CD4-positive, alpha-beta T cell (primary cell): ENCODE results near the gene NR1I3. TPM values are rescaled to one million over a fixed set of nuclear protein-coding genes. Genes with fewer than 3 reads are reported as not detected.

Source experiments
- ATAC-seq: fragments of 200-7000 bp; cut with Tn5 transposase; one replicate; pipeline ENCODE4 v1.10.0; 2022; ENCODE audit warnings: mild to moderate bottlenecking; ENCODE audit not compliant: poor library complexity
- CTCF ChIA-PET: fragments of 350-600 bp; sonication (Branson Sonifier 250); formaldehyde crosslinking; loops from one replicate; lab custom pipeline; 2021; ENCODE audit warnings: antibody characterized with exemption, inconsistent platforms; lab: Charles Lee
- POLR2A ChIA-PET: fragments of 350-600 bp; sonication (Branson Sonifier 250); formaldehyde crosslinking; loops from one replicate; lab custom pipeline; 2021; ENCODE audit warnings: antibody characterized with exemption, inconsistent platforms; lab: Charles Lee
- DNase-seq, 14 experiments: peaks; one replicate each; pipeline ENCODE4 v3.0.0-alpha.2; 2013 to 2020; ENCODE audit warnings: mixed read lengths in 2 of 14
- H3K27ac ChIP-seq, 2 donors: one replicate each; pipeline versions ENCODE4 v1.5.1 to v1.7.0; 2013; ENCODE audit warnings: low read length in 2 of 2, low read depth in 1 of 2, mild to moderate bottlenecking in 1 of 2
- H3K27me3 ChIP-seq, 2 experiments: 1 replicate in 1 of 2; 2 replicates in 1 of 2; pipeline versions ENCODE4 v1.6.1 to v1.7.0; 2013; ENCODE audit warnings: low read length in 2 of 2, control low read depth in 1 of 2, mild to moderate bottlenecking in 1 of 2, moderate library complexity in 1 of 2; ENCODE audit not compliant: insufficient read depth in 2 of 2, control insufficient read depth in 1 of 2
- H3K36me3 ChIP-seq: one replicate; pipeline ENCODE4 v1.6.1; 2013; ENCODE audit warnings: low read length, control low read depth; ENCODE audit not compliant: insufficient read depth
- H3K4me1 ChIP-seq: one replicate; pipeline ENCODE4 v1.6.1; 2013; ENCODE audit warnings: low read length, control low read depth; ENCODE audit not compliant: insufficient read depth
- H3K4me3 ChIP-seq: one replicate; pipeline ENCODE4 v1.5.1; 2013; ENCODE audit warnings: mild to moderate bottlenecking, low read length, moderate library complexity
- H3K9me3 ChIP-seq, 2 experiments: 1 replicate in 1 of 2; 2 replicates in 1 of 2; pipeline versions ENCODE4 v1.6.1 to v1.7.0; 2013; ENCODE audit warnings: low read length in 2 of 2, mild to moderate bottlenecking in 2 of 2, control low read depth in 1 of 2, moderate library complexity in 1 of 2; ENCODE audit not compliant: control insufficient read depth in 1 of 2, insufficient read depth in 1 of 2
- H3K27ac Mint-ChIP-seq: one replicate; pipeline ENCODE4 v1.8.0; 2020; ENCODE audit warnings: mixed read lengths
- H3K27me3 Mint-ChIP-seq: one replicate; pipeline ENCODE4 v1.8.0; 2021; ENCODE audit warnings: mixed read lengths
- H3K36me3 Mint-ChIP-seq: one replicate; pipeline ENCODE4 v1.8.0; 2021; ENCODE audit warnings: low read depth, mixed read lengths
- H3K4me1 Mint-ChIP-seq: one replicate; pipeline ENCODE4 v1.8.0; 2021; ENCODE audit warnings: low read depth, mixed read lengths
- H3K4me3 Mint-ChIP-seq: one replicate; pipeline ENCODE4 v1.8.0; 2020; ENCODE audit warnings: mild to moderate bottlenecking, mixed read lengths
- H3K9me3 Mint-ChIP-seq: one replicate; pipeline ENCODE4 v1.8.0; 2020; ENCODE audit warnings: mixed read lengths
- CTCF ChIP-seq: fragments of 200-600 bp; IDR thresholded peaks from one replicate; pipeline ENCODE4 v1.8.0; 2022; ENCODE audit warnings: antibody characterized with exemption, mild to moderate bottlenecking
- intact Hi-C, 2 experiments: fragments of 100-400 bp; cut with DNase I in 1 of 2; cut with micrococcal nuclease in 1 of 2; formaldehyde crosslinking; loops; one replicate each; pipeline versions ENCODE4 v1.15.1 to v1.9.0; 2023 to 2025; cut with DNase I, micrococcal nuclease
- total RNA-seq, 174 experiments: library from RNA in 2 of 174; stranded (reverse) in 2 of 174; gene quantifications; one replicate each; pipeline ENCODE4 v1.2.3 and lab custom pipeline; 2021 to 2026

The NR1I3 gene
- total RNA-seq, 2 experiments from 2014 or later: not detected

GRCh38 chr1:161219078-161219892, 18.7 kb downstream of the NR1I3 start:
- Mint-ChIP-seq H3K36me3 (peaks cover 9% of the 10 kb centered on the region), H3K9me3 (no peaks in the 10 kb centered on the region), H3K27ac (peak overlapping the region; percentile 91), H3K4me3 (no peak overlapping the region), H3K27me3 (no peaks in the 10 kb centered on the region), H3K4me1 (peaks cover 55% of the 10 kb centered on the region)
- Histone ChIP-seq H3K27me3 (no peaks in the 10 kb centered on the region), H3K9me3 (no peaks in the 10 kb centered on the region), H3K4me3 (no peak overlapping the region), H3K27ac (no peak overlapping the region), H3K36me3 (peaks cover 6% of the 10 kb centered on the region), H3K4me1 (peaks cover 43% of the 10 kb centered on the region)
- TF ChIP-seq CTCF: no peak
- POLR2A ChIA-PET: interaction anchor here (2.6 kb wide), 1 partner anchor 17 kb away, joined by 22 read pairs; the partner anchor contains the start of gene NDUFS2
- CTCF ChIA-PET: interaction anchor here (1.5 kb wide), 1 partner anchor 8 kb away, joined by 3 read pairs; no protein-coding TSS in a partner anchor
- DNase-seq (no peak), ATAC-seq (no peak)
- intact Hi-C loops: no loop called here

- TF ChIP-seq CTCF: no peak
- POLR2A ChIA-PET: interaction anchor here (1.1 to 2.6 kb wide), 3 partner anchors 16 to 65 kb away, joined by 3 to 22 read pairs (median 3); partner anchors contain the start of genes NDUFS2, PPOX and UFC1
- Histone ChIP-seq H3K9me3 (no peaks in the 10 kb centered on the region), H3K4me3 (no peak overlapping the region), H3K36me3 (peaks cover 13% of the 10 kb centered on the region), H3K27me3 (no peaks in the 10 kb centered on the region), H3K4me1 (peaks cover 43% of the 10 kb centered on the region), H3K27ac (peak overlapping the region; percentile 26 to 37)
- peak overlapping the region; percentile 91 for H3K27ac Mint-ChIP-seq
- ATAC-seq: peak; percentile 44
- H3K27me3 Mint-ChIP-seq: no peaks in the 10 kb centered on the region
- peaks cover 17% of the 10 kb centered on the region for H3K36me3 Mint-ChIP-seq
- peak in 1 of 14 experiments; percentile 31 for DNase-seq
- peak overlapping the region; percentile 46 for H3K4me3 Mint-ChIP-seq
- peaks cover 50% of the 10 kb centered on the region for H3K4me1 Mint-ChIP-seq
- intact Hi-C loops: no loop called here
- no peaks in the 10 kb centered on the region for H3K9me3 Mint-ChIP-seq
- CTCF ChIA-PET: interaction anchor here (1.5 kb wide), 1 partner anchor 8 kb away, joined by 3 read pairs; no protein-coding TSS in a partner anchor
Observed at GRCh38 chr1:161218301-161219077, 19.5 kb downstream of the NR1I3 start.

GRCh38 chr1:161217831-161218230, 20.2 kb downstream of the NR1I3 start:
- peaks cover 49% of the 10 kb centered on the region for H3K4me1 Mint-ChIP-seq

More at GRCh38 chr1:161217831-161218230, 20.2 kb downstream of the NR1I3 start:
- Mint-ChIP-seq H3K36me3 (peaks cover 24% of the 10 kb centered on the region), H3K9me3 (no peaks in the 10 kb centered on the region), H3K27me3 (no peaks in the 10 kb centered on the region), H3K4me3 (no peak overlapping the region), H3K27ac (peak overlapping the region; percentile 91)
- Histone ChIP-seq H3K4me3 (peak overlapping the region; percentile 16), H3K27me3 (no peaks in the 10 kb centered on the region), H3K27ac (peak overlapping the region; percentile 26 to 37), H3K36me3 (peaks cover 20% of the 10 kb centered on the region), H3K9me3 (no peaks in the 10 kb centered on the region), H3K4me1 (peaks cover 43% of the 10 kb centered on the region)
- no peak for ATAC-seq
- no peak for TF ChIP-seq CTCF
- POLR2A ChIA-PET: interaction anchor here (0.6 to 1.5 kb wide), 3 partner anchors 52 to 70 kb away, joined by 3 read pairs; partner anchors contain the start of genes PPOX and UFC1
- CTCF ChIA-PET: no interaction called here
- intact Hi-C loops: no loop called here
- DNase-seq: no peak
